Measurements from ENCODE around the gene TMEM52. TPM values are rescaled to one million over a fixed set of nuclear protein-coding genes. Genes with fewer than 3 reads are reported as not detected.

The TMEM52 gene
- polyA plus RNA-seq, 1 of the 3 experiments (the other 2 are of a cell fraction): 4.8 TPM

GRCh38 chr1:1946540-1946939, 27.5 kb upstream of the TMEM52 start:
- CTCF ChIA-PET: interaction anchor here (0.8 to 7.8 kb wide), 7 partner anchors 10 to 228 kb away, joined by 3 to 152 read pairs (median 3); no protein-coding TSS in a partner anchor
- no peak for DNase-seq
- WGBS (ENCODE audit: low lambda C conversion rate): 40% methylated on average over 2 of the region's 11 CpGs

GRCh38 chr1:1945782-1946393, 26.8 kb upstream of the TMEM52 start:
- H3K4me3 ChIP-seq (ENCODE audit: low read depth in 2 of 2, low read length in 1 of 2): no peak overlapping the region
- H3K9ac ChIP-seq: no peak overlapping the region
- H2AFZ ChIP-seq (ENCODE audit: low read depth): no peak overlapping the region
- no peaks in the 10 kb centered on the region for H3K9me2 ChIP-seq
- H4K20me1 ChIP-seq (ENCODE audit: insufficient read depth): no peaks in the 10 kb centered on the region
- H3K4me1 ChIP-seq (ENCODE audit: control insufficient read depth in 1 of 2, insufficient read depth in 2 of 2, low read depth in 1 of 2, low read length in 1 of 2): peaks cover 0 to 22% of the 10 kb centered on the region in 2 experiments; a peak in 1 of 4 replicates
- no peaks in the 10 kb centered on the region; the same call in 1 of the 2 replicates for H3K27me3 ChIP-seq (ENCODE audit: insufficient read depth)
- DNase-seq: no peak
- no peaks in the 10 kb centered on the region for H3K9me3 ChIP-seq
- WGBS (ENCODE audit: low lambda C conversion rate): 68% methylated on average over 16 of the region's 29 CpGs
- H3K27ac ChIP-seq (ENCODE audit: low read depth in 2 of 2, low read length in 1 of 2): no peak overlapping the region
- no peaks in the 10 kb centered on the region for H3K79me2 ChIP-seq (ENCODE audit: insufficient read depth)
- H3K36me3 ChIP-seq (replicated peaks in 1 of 2; ENCODE audit: control insufficient read depth in 1 of 2, insufficient read depth in 2 of 2, low read length in 1 of 2): no peaks in the 10 kb centered on the region
- POLR2A ChIA-PET: no interaction called here
- CTCF ChIA-PET: interaction anchor here (0.8 to 7.8 kb wide), 6 partner anchors 10 to 228 kb away, joined by 3 to 152 read pairs (median 3); no protein-coding TSS in a partner anchor
- H3F3A ChIP-seq (replicated peaks; ENCODE audit: insufficient read depth): no peaks in the 10 kb centered on the region
- H3K4me2 ChIP-seq: no peak overlapping the region
- TF ChIP-seq CTCF (IDR thresholded peaks at IDR 0.05) (no peak), JUND (IDR thresholded peaks at IDR 0.05) (no peak), NFIC (IDR thresholded peaks at IDR 0.05; ENCODE audit: borderline replicate concordance) (no peak), IRF3 (IDR thresholded peaks at IDR 0.05; ENCODE audit: low read depth, low read length) (no peak), SIN3A (IDR thresholded peaks at IDR 0.05; ENCODE audit: borderline replicate concordance, low read depth, low read length) (no peak), RCOR1 (IDR thresholded peaks at IDR 0.05; ENCODE audit: low read length) (no peak), FOXJ3 (CRISPR knock-in tag; IDR thresholded peaks at IDR 0.05) (no peak), EP300 (IDR thresholded peaks at IDR 0.05; ENCODE audit: borderline replicate concordance in 1 of 2, low read depth in 1 of 2, low read length in 1 of 2) (no peak), GABPA (IDR thresholded peaks at IDR 0.05; ENCODE audit: low read depth) (no peak), REST (IDR thresholded peaks at IDR 0.05; ENCODE audit: low read depth, low read length) (no peak), FOXM1 (IDR thresholded peaks at IDR 0.05; ENCODE audit: low read depth) (no peak)

More at GRCh38 chr1:1946540-1946939, 27.5 kb upstream of the TMEM52 start:
- no peak overlapping the region for H3K4me2 ChIP-seq
- H3K27me3 ChIP-seq (ENCODE audit: insufficient read depth): no peaks in the 10 kb centered on the region; the same call in 1 of the 2 replicates
- H2AFZ ChIP-seq (ENCODE audit: low read depth): no peak overlapping the region
- H3F3A ChIP-seq (replicated peaks; ENCODE audit: insufficient read depth): no peaks in the 10 kb centered on the region
- H3K36me3 ChIP-seq (replicated peaks in 1 of 2; ENCODE audit: control insufficient read depth in 1 of 2, insufficient read depth in 2 of 2, low read length in 1 of 2): no peaks in the 10 kb centered on the region
- H3K4me1 ChIP-seq (ENCODE audit: control insufficient read depth in 1 of 2, insufficient read depth in 2 of 2, low read depth in 1 of 2, low read length in 1 of 2): peaks cover 0 to 22% of the 10 kb centered on the region in 2 experiments; a peak in 1 of 4 replicates
- H4K20me1 ChIP-seq (ENCODE audit: insufficient read depth): no peaks in the 10 kb centered on the region
- H3K27ac ChIP-seq (ENCODE audit: low read depth in 2 of 2, low read length in 1 of 2): no peak overlapping the region; a peak in 1 of 4 replicates
- H3K9ac ChIP-seq: no peak overlapping the region
- H3K9me2 ChIP-seq: no peaks in the 10 kb centered on the region
- no peak for TF ChIP-seq USF1 (IDR thresholded peaks at IDR 0.05; ENCODE audit: borderline replicate concordance, low read depth)
- TF ChIP-seq TEAD4 (IDR thresholded peaks at IDR 0.05; ENCODE audit: borderline replicate concordance, insufficient read depth): no peak
- no peak for TF ChIP-seq USF2 (IDR thresholded peaks at IDR 0.05; ENCODE audit: borderline replicate concordance, low read depth, low read length)
- no peak for TF ChIP-seq TAF1 (IDR thresholded peaks at IDR 0.05; ENCODE audit: borderline replicate concordance, low read depth, low read length)
- TF ChIP-seq RAD21 (IDR thresholded peaks at IDR 0.05; ENCODE audit: low read length): no peak
- TF ChIP-seq EZH2phosphoT487 (IDR thresholded peaks at IDR 0.05; ENCODE audit: borderline replicate concordance, low read depth): no peak
- TF ChIP-seq SIN3A (IDR thresholded peaks at IDR 0.05; ENCODE audit: borderline replicate concordance, low read depth, low read length): no peak
- TF ChIP-seq GABPA (IDR thresholded peaks at IDR 0.05; ENCODE audit: low read depth): no peak
- no peak for TF ChIP-seq MXI1 (IDR thresholded peaks at IDR 0.05; ENCODE audit: low read depth, low read length)
- TF ChIP-seq ELF1 (IDR thresholded peaks at IDR 0.05): no peak
- no peak overlapping the region for H3K4me3 ChIP-seq (ENCODE audit: low read depth in 2 of 2, low read length in 1 of 2)
- H3K9me3 ChIP-seq: no peaks in the 10 kb centered on the region
- H3K79me2 ChIP-seq (ENCODE audit: insufficient read depth): no peaks in the 10 kb centered on the region
- POLR2A ChIA-PET: no interaction called here

Data from SK-N-SH (cell line).